Measurements from ENCODE around the gene C12orf43. TPM values are rescaled to one million over a fixed set of nuclear protein-coding genes. Genes with fewer than 3 reads are reported as not detected.

Gene C12orf43
- total RNA-seq, 1 donor from 2014 or later, result 12.3 TPM

DNA sequence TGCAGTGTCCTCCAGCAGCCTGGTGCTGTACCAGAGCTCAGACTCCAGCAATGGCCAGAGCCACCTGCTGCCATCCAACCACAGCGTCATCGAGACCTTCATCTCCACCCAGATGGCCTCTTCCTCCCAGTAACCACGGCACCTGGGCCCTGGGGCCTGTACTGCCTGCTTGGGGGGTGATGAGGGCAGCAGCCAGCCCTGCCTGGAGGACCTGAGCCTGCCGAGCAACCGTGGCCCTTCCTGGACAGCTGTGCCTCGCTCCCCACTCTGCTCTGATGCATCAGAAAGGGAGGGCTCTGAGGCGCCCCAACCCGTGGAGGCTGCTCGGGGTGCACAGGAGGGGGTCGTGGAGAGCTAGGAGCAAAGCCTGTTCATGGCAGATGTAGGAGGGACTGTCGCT, 15.2 kb downstream of the C12orf43 start:
- ATAC-seq (peak in 1 of 2 donors; percentile 6), DNase-seq (peak; percentile 37)
- Histone ChIP-seq H3K36me3 (peaks cover 42% of the 10 kb centered on the region), H3K9me3 (no peaks in the 10 kb centered on the region), H3K27me3 (ENCODE audit: low read depth) (peaks cover 4% of the 10 kb centered on the region), H3K4me1 (no peaks in the 10 kb centered on the region), H3K27ac (no peak overlapping the region), H3K4me3 (no peak overlapping the region)
- intact Hi-C loops (cut with DNase I), result no loop called here
- TF ChIP-seq, protein P1, sequence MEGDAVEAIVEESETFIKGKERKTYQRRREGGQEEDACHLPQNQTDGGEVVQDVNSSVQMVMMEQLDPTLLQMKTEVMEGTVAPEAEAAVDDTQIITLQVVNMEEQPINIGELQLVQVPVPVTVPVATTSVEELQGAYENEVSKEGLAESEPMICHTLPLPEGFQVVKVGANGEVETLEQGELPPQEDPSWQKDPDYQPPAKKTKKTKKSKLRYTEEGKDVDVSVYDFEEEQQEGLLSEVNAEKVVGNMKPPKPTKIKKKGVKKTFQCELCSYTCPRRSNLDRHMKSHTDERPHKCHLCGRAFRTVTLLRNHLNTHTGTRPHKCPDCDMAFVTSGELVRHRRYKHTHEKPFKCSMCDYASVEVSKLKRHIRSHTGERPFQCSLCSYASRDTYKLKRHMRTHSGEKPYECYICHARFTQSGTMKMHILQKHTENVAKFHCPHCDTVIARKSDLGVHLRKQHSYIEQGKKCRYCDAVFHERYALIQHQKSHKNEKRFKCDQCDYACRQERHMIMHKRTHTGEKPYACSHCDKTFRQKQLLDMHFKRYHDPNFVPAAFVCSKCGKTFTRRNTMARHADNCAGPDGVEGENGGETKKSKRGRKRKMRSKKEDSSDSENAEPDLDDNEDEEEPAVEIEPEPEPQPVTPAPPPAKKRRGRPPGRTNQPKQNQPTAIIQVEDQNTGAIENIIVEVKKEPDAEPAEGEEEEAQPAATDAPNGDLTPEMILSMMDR (IDR thresholded peaks at IDR 0.05), result no peak

DNA sequence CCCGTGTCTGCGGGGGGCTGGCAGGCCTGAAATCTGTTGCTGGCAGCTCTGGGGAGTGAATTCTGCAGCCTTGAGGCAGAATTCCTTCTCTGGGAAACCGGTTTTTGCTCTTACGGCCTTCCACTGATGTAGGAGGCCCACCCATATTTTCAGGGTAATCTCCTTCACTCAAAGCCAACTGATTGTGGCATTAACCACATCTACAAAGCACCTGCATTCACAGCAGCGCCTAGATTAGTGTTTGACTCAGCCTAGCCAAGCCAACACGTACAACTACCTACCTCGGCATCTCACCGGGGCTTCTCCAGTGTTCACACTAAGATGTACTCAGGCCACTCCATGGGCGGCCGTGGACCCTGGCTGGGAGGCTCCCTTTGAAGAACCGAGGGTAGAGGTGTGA, 15.8 kb downstream of the C12orf43 start:
- ATAC-seq (no peak), DNase-seq (peak; percentile 8)
- no peaks in the 10 kb centered on the region for H3K9me3 ChIP-seq
- peaks cover 4% of the 10 kb centered on the region for H3K27me3 ChIP-seq (ENCODE audit: low read depth)
- no peaks in the 10 kb centered on the region for H3K4me1 ChIP-seq
- H3K36me3 ChIP-seq, result peaks cover 37% of the 10 kb centered on the region
- no peak overlapping the region for H3K4me3 ChIP-seq
- intact Hi-C loops (cut with DNase I), result no loop called here
- no peak overlapping the region for H3K27ac ChIP-seq
- TF ChIP-seq, protein P1 (IDR thresholded peaks at IDR 0.05), result no peak

DNA sequence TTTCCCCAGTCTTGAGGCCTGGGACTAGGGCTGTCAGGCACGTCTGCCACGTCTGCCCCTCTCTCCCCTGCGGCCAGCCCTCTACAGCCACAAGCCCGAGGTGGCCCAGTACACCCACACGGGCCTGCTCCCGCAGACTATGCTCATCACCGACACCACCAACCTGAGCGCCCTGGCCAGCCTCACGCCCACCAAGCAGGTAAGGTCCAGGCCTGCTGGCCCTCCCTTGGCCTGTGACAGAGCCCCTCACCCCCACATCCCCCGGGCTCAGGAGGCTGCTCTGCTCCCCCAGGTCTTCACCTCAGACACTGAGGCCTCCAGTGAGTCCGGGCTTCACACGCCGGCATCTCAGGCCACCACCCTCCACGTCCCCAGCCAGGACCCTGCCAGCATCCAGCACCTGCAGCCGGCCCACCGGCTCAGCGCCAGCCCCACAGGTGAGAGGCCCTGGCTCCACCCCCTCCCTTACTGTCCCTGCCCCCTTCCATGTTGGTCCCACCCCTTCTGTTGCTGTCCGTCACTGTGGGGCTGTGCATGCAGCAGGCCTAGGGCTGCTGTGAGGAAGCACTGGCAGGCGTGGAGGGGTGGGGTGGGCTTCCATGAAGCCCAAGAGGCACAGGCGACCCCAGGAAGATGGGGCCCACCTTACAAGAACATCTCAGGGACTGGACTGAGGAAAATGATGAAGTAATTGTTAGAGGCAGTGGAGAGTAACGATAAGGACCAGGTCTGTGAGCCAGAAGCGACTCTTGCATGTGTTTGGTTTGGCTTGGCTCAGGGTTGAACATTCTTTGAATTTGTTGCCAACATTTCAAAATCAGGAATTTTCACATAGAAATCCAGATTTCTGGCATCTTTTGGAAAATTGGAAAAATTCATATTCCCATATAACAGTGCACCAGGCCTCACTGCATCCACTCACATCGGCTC, 16.8 kb downstream of the C12orf43 start:
- ATAC-seq (peak in 1 of 2 donors; percentile 37), DNase-seq (peak; percentile 40)
- Histone ChIP-seq H3K9me3 (no peaks in the 10 kb centered on the region), H3K4me3 (no peak overlapping the region), H3K4me1 (no peaks in the 10 kb centered on the region), H3K27me3 (ENCODE audit: low read depth) (peaks cover 4% of the 10 kb centered on the region), H3K36me3 (peaks cover 28% of the 10 kb centered on the region), H3K27ac (no peak overlapping the region)
- TF ChIP-seq, protein P1 (IDR thresholded peaks at IDR 0.05), result no peak
- intact Hi-C loops (cut with DNase I), result no loop called here

DNA sequence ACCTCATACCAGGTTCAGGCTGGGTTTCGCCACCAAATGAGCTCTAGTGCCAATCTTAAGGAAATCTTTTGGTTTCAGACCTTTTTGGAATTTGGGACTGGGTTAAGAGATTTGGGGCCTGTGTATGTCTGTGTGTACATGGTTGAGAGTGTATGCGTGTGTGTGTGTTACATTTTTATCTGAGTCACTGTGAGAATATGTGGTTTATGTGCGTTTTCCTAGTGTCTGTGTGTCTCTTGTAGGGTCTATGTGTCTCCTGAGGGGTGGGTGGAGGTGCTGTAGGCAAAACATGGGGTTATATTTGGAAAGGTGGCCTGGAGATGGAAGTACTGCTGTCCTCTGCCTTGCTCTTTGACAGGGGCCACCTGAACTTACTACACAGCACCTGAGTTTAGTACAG, 17.9 kb downstream of the C12orf43 start:
- H3K4me3 ChIP-seq, result no peak overlapping the region
- no peak for DNase-seq
- peaks cover 4% of the 10 kb centered on the region for H3K27me3 ChIP-seq (ENCODE audit: low read depth)
- no peaks in the 10 kb centered on the region for H3K9me3 ChIP-seq
- TF ChIP-seq, protein P1 (IDR thresholded peaks at IDR 0.05), result no peak
- H3K4me1 ChIP-seq, result no peaks in the 10 kb centered on the region
- H3K27ac ChIP-seq, result no peak overlapping the region
- intact Hi-C loops (cut with DNase I), result no loop called here
- ATAC-seq, result no peak
- peaks cover 17% of the 10 kb centered on the region for H3K36me3 ChIP-seq

DNA sequence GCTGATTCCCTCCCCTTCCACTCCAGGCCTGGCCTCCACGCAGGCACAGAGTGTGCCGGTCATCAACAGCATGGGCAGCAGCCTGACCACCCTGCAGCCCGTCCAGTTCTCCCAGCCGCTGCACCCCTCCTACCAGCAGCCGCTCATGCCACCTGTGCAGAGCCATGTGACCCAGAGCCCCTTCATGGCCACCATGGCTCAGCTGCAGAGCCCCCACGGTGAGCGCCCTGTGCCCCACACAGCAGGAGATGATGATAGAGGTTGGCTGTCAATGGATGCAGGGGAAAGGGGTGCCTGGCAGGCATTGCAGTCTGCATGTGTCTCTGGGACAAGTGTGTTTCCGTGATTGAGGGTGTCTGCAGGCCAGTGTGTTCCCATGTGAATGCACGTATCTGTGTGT, 18.8 kb downstream of the C12orf43 start:
- peaks cover 9% of the 10 kb centered on the region for H3K36me3 ChIP-seq
- TF ChIP-seq, protein P1 (IDR thresholded peaks at IDR 0.05), result no peak
- ATAC-seq, result no peak

More for the DNA sequence above, 18.8 kb downstream of the C12orf43 start:
- H3K4me1 ChIP-seq, result no peaks in the 10 kb centered on the region
- H3K27ac ChIP-seq, result no peak overlapping the region
- H3K9me3 ChIP-seq, result no peaks in the 10 kb centered on the region
- H3K27me3 ChIP-seq (ENCODE audit: low read depth), result peaks cover 4% of the 10 kb centered on the region
- H3K4me3 ChIP-seq, result no peak overlapping the region
- DNase-seq, result peak; percentile 27
- intact Hi-C loops (cut with DNase I), result no loop called here

Measured in lower lobe of right lung (tissue), 2 donors.